Mononuclear cell (primary cell): ENCODE measurements around the gene FAM168A. TPM values are rescaled to one million over a fixed set of nuclear protein-coding genes. Genes with fewer than 3 reads are reported as not detected.

Experiments
- H3K27me3 ChIP-seq: 2 replicates; pipeline ENCODE4 v1.6.0; 2011; ENCODE audit warnings: low read length, control low read depth; ENCODE audit not compliant: insufficient read depth
- H3K4me1 ChIP-seq: 2 replicates; pipeline ENCODE4 v1.5.1; 2011; ENCODE audit warnings: mild to moderate bottlenecking, low read length, control low read depth; ENCODE audit not compliant: insufficient read depth
- H3K4me3 ChIP-seq: 2 replicates; pipeline ENCODE4 v1.5.1; 2011; ENCODE audit warnings: mild to moderate bottlenecking, low read length, moderate library complexity
- H3K9me3 ChIP-seq: 2 replicates; pipeline ENCODE4 v1.5.1; 2011; ENCODE audit warnings: low read depth, mild to moderate bottlenecking, control low read depth, low read length
- total RNA-seq: library from RNA; depleted of rRNA; stranded (reverse); fragments of >200 nt; gene quantifications from one replicate; pipeline ENCODE4 v1.2.3, GENCODE V29; 2012

FAM168A gene
- total RNA-seq, 1 donor, result 13.2 TPM

DNA sequence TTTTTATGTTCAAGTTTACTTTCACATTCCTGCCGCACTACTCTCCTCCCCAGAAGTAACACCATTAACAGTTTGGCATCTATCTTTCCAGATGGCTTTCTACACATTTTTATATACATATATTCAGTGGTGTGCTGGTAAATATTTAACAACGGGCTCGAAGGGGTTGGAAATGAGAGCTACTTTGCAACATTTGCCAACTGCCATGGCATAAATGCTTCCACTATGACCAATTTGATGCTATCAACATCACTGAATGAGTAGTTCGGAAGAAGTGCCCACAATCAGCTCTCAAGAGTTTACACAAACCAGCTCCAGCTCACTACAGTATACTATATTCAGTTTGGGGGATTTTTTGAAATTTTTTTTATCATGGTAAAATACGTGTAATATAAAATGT lies 166.5 kb downstream of the FAM168A start:
- Histone ChIP-seq H3K4me3 (no peak overlapping the region), H3K27me3 (no peaks in the 10 kb centered on the region), H3K4me1 (peaks cover 2% of the 10 kb centered on the region), H3K9me3 (no peaks in the 10 kb centered on the region)

DNA sequence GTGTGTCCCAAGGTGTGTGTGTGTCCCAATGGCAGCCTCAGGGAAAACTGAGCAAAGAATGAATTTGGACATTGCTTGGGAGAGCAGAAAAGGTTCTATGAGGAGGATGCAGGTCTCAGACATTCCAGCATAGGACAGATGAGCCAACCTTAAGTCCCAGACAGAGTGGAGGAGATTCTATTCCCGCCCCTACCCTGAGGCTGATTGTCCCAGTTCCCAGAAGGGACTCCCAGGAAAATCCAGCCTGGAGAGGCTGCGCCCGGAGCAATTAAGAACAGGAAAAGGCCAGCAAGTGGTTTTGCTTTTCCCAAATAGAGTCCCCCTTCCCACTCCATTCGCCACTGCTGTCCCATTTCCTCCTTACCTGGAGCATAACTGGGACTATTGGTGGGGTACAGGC lies 167.6 kb downstream of the FAM168A start:
- Histone ChIP-seq H3K27me3 (no peaks in the 10 kb centered on the region), H3K4me1 (peaks cover 12% of the 10 kb centered on the region), H3K4me3 (no peak overlapping the region)

DNA sequence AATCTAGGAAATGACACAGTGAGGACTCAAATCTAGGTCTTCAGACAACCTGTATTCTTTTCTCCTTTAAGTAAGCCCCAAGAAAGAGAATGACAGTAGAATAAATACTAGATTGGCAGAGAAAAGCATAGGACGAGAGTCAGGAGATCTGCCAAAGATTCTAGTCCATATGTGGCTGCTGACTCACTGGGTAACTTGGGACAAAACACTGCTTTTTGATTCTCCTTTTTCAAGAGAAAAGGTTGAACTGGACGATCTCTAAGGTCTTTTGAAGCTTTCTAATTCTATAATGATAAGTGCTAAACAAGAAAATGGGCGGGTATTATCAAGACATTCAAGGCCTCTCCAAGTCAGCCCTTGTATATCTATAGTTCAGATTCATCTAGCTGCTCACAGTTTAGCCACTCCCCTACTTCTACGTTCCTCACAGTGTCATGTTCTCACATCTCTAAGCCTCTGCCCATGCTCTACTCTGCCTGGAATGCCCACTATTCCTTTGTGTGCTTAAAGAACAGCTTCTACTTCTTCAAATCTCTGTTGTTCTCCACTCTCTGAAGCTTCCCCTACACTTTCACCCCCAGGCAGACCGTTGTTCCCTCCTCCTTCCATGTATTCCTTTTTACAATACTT lies 168.7 kb downstream of the FAM168A start:
- Histone ChIP-seq H3K4me1 (peaks cover 23% of the 10 kb centered on the region), H3K9me3 (no peaks in the 10 kb centered on the region), H3K27me3 (no peaks in the 10 kb centered on the region), H3K4me3 (no peak overlapping the region)

More for the DNA sequence above, 167.6 kb downstream of the FAM168A start:
- H3K9me3 ChIP-seq, result no peaks in the 10 kb centered on the region

DNA sequence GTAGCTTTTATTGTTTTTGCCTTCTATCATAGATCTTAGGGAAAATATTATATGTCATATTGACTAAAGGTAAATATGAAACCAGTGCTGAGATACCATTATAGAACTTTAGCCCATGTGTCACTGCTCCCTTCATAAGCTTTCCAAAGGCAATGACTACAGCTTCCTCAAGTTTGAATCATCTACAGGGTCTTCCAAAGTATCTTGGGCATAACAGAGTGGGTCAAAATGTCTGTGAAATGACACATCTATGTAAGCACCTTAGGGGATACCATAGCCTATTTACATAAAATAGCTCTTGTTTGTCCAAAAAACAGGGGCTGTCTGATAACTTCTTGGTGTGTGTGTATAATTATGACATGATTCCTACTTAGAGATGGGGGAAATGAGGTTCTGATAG lies 169.2 kb downstream of the FAM168A start:
- peaks cover 27% of the 10 kb centered on the region for H3K4me1 ChIP-seq
- no peaks in the 10 kb centered on the region for H3K27me3 ChIP-seq
- no peak overlapping the region for H3K4me3 ChIP-seq
- no peaks in the 10 kb centered on the region for H3K9me3 ChIP-seq

DNA sequence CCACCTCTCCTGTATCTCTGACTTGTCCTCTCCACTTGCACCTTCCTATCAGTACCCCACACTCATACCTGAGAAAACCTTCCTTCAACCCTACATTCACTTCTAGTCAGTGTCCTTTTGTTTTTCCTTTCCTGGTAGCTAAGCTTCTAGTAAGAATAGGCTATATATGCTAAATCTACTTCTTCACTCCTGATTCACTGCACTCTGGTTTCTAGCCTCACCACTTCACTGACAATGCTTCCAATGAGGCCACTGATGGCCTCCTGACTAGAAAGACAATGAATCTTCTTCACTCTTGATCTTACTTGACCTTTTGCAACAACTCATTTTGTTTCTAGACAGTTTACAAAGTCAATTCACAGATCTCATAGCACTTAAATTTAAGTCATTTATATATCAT lies 169.7 kb downstream of the FAM168A start:
- H3K27me3 ChIP-seq, result no peaks in the 10 kb centered on the region

DNA sequence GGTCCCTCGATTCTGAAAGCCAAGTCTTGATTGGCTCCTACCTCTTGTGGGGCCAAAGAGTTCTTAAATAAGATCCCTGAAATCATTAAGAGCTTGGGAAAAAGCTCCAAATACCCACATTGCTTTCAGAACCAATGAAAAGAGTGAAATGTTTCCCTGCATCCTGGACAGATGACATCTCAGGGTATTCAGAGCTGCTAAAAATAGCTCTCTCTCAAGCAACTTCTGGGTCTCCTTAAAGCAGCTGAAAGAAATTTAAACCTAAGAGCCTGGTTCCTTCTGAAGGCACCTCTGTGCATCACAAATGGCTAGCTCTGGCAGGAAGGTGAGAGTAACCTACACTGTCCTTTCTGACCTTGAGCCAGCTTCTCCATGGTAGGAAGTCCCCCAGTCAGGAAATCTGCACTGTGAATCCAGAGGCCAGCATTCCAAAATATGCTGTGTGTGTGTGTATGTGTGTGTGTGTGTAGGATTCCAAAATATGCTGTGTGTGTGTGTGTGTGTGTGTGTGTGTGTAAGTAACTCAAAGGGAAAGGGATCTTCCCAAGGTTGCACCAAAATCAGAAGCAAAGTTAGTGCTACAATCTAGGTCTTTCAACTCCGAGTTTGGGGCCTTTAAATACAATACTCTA lies 171.6 kb downstream of the FAM168A start:
- Histone ChIP-seq H3K4me1 (peaks cover 34% of the 10 kb centered on the region), H3K27me3 (no peaks in the 10 kb centered on the region), H3K4me3 (no peak overlapping the region), H3K9me3 (no peaks in the 10 kb centered on the region)

More for the DNA sequence above, 169.7 kb downstream of the FAM168A start:
- H3K4me3 ChIP-seq, result no peak overlapping the region
- H3K4me1 ChIP-seq, result peaks cover 31% of the 10 kb centered on the region
- H3K9me3 ChIP-seq, result no peaks in the 10 kb centered on the region

DNA sequence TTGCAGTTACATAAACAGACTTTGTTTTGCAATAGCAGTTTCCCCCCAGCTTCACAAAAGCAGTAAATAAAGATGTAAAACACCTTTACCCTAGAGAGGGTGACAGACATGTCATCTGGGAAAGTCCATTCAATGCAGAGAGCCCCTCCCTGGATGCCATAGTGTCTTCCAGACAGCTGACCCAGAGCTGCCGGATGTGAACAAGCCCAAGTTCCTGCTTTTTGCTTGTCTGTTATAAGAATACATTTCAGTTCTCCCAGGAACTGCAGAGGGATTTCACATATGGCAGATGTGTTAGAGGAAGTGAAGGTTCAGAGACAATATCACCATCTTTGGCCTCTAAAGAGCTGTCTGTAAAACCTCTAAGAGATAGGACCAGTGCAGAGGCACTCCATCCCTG lies 172.8 kb downstream of the FAM168A start:
- Histone ChIP-seq H3K4me3 (no peak overlapping the region), H3K4me1 (peaks cover 34% of the 10 kb centered on the region), H3K9me3 (no peaks in the 10 kb centered on the region), H3K27me3 (no peaks in the 10 kb centered on the region)

DNA sequence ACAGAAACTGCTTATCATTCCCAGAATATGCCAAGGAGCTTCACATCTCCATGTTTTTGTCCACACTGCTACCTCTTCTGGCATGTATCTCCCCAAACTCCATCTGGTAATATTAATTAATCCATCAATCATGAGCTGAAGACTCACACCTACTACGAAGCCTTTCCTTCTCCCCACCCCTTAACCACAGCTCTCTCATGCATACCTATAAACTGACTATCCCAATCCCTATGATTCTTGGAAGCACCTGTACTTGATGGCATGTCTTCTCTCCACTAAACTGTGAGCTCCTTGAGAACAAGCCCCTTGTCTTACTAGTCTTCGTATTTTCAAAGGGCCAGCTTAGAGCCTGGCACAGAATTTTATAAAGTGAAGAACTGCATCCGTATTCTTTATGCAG lies 174.4 kb downstream of the FAM168A start:
- H3K4me3 ChIP-seq, result no peak overlapping the region
- no peaks in the 10 kb centered on the region for H3K9me3 ChIP-seq
- H3K4me1 ChIP-seq, result peaks cover 34% of the 10 kb centered on the region
- H3K27me3 ChIP-seq, result no peaks in the 10 kb centered on the region

DNA sequence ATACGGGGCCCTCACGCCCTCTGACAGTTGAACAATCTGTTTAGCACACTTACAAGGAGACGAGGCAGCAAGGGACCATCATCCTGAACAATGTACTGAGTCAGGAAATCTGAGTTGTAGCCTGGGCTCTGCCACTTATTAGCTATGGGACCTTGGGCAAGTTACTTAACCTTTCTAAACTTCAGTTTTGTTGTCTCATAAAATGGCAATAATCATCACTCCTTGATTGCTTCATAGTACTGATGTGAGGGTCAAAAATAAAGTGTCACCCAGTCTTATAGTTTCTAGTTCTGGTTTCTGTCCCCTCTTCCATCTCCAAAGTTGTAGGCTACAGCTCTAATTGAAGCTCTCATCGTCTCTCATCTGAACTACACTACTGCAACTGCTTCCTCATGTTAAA lies 175.0 kb downstream of the FAM168A start:
- Histone ChIP-seq H3K4me1 (peaks cover 34% of the 10 kb centered on the region), H3K9me3 (no peaks in the 10 kb centered on the region), H3K27me3 (no peaks in the 10 kb centered on the region), H3K4me3 (no peak overlapping the region)

DNA sequence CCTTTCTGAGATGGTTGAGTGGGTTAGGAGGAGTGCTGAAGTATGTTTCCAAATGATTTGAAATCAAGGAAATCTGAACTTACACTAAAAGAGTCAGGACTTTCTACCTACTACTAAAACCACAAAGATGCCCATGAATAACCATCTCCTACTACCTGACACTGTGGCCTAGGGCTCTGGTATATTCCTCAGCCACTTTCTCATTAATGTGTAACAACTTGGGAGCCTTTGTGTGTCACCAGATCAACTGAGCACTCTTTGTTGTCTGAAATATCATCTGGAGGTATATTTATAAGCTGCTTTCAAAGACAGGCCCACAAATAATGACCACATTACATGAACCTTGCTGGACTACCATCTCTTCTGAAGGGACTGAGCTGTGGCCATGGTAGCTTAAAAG lies 177.8 kb downstream of the FAM168A start:
- Histone ChIP-seq H3K27me3 (no peaks in the 10 kb centered on the region), H3K4me3 (no peak overlapping the region), H3K9me3 (no peaks in the 10 kb centered on the region), H3K4me1 (peaks cover 24% of the 10 kb centered on the region)

DNA sequence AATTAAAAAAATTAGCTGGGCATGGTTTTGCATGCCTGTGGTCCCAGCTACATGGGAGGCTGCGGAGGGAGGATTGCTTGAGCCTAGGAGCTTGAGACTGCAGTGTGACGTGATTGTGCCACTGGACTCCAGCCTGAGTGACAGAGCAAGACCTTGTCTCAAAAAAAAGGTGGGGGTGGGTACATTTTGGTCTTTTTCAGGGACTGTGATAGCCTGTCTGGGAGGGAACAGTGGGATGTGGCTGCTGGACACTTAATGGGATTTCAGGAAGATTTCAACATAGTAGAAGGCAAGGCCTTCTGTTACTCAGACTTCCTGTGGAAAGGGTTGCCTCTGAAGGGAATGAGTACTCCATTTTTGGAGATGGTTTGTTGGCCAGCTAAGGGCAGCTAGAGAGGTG lies 181.1 kb downstream of the FAM168A start:
- Histone ChIP-seq H3K4me3 (no peak overlapping the region), H3K4me1 (peaks cover 34% of the 10 kb centered on the region), H3K27me3 (no peaks in the 10 kb centered on the region), H3K9me3 (no peaks in the 10 kb centered on the region)

DNA sequence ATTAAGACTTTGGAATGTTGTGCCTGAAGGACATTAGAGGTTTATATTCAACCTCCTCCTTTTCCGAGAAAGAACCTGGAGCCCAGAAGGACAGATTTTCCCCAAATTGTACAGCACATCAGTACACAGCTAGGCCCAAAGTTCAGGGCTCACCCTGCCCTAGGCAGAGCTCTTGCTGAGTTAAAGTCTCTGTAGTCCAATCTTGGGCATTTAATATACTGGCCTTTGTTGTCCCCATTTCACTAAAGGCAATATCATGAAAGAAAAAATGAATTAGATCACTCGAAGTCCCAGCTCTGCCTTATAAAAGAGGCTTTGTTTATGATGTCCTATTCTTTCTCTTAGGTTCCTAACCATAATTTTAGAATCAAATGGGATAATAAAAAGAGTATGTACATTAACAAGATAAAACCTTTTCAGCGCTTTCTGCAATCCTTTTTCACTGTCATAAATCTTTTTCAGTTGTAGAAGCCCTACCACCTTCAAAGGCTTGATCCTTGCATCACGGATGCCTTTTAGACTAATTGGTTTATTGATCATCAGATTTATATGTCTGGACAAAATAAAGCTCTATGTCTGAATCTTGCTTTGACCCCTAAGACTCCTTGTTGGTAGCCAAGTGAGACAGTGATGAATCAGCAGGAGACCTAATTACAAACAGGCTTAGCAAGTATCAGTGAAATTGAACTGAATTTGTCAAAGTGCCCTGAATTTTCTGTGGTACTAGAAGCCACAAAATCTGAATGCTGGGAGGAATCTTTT lies 181.9 kb downstream of the FAM168A start:
- Histone ChIP-seq H3K4me1 (peaks cover 34% of the 10 kb centered on the region), H3K4me3 (no peak overlapping the region), H3K27me3 (no peaks in the 10 kb centered on the region), H3K9me3 (no peaks in the 10 kb centered on the region)

DNA sequence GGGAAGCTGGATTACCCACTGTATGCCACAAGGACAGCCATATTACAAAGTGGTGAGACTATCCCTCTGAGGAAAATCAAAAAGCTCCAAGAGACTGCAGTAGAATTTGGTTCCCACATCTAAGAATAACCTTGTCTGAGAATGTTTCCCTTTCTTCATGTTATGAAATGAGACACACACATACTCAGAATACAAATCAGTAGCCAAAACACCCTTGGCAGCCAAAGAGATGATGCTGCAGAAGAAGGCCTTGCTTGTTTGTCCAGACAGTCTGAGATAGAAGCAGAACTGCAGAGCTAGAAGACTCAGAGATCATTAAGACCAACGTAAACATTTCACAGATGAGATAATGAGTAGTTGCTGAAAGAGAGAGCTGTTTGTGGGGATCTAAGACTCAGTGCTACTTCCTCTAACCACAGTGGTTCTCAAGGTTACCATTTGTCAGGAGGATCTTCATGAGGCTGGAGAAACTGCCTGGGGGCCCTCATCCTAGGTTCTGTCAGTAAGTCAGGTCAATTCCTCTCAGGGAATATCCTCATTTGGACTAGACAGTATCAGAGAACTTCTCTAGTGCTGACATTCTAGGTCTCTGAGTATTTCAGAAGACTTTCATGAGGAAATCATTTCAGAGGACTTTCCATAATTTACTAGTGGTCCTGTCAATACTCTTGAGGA lies 182.8 kb downstream of the FAM168A start:
- Histone ChIP-seq H3K4me1 (peaks cover 37% of the 10 kb centered on the region), H3K4me3 (no peak overlapping the region), H3K9me3 (no peaks in the 10 kb centered on the region), H3K27me3 (no peaks in the 10 kb centered on the region)

DNA sequence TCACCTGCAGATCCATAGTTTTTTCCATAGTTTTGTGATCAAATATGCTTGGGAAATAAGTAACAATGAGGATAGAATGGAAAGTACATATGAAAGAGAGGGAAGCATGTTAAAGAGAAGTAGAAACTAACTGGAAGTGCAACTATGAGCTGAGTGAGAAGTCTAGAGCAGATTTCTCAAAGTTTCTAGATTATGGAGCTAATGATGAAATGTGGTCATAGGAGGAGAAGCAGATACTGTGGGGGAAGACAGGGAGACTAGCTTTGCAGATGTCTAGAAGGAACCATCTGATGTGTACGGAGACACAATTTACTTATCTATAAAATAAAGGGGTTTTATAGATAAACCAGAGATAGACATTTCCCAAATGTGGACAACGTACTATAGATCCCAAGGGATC lies 184.7 kb downstream of the FAM168A start:
- Histone ChIP-seq H3K4me1 (peaks cover 42% of the 10 kb centered on the region), H3K27me3 (no peaks in the 10 kb centered on the region), H3K9me3 (no peaks in the 10 kb centered on the region), H3K4me3 (no peak overlapping the region)

DNA sequence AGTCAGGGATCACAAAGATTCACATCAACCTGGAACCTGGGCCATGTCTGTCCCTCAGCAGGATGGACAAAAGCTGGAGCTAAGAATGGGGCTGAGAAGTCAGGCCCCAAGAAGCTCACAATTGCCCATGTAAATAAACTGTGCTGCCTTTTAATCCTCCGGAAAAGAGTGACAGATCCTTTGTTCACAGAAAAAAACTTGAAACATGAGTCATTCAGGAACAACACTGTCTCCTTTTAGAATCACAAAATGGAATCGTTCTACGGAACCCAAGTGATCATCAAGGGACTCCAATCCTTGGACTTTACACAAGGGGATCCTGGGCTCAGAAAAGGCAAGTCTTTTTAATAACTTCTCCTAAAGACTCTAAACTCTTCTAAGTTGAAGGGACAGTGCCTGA lies 185.6 kb downstream of the FAM168A start:
- H3K27me3 ChIP-seq, result no peaks in the 10 kb centered on the region
- H3K4me3 ChIP-seq, result no peak overlapping the region
- H3K4me1 ChIP-seq, result peaks cover 42% of the 10 kb centered on the region
- H3K9me3 ChIP-seq, result no peaks in the 10 kb centered on the region
